Liver (tissue), 9 donors: ENCODE measurements around the gene ADAMTS4. TPM values are rescaled to one million over a fixed set of nuclear protein-coding genes. Genes with fewer than 3 reads are reported as not detected.

Experiments used
- DNase-seq: peaks from one replicate; pipeline ENCODE4 v3.0.0-alpha.2; 2017; ENCODE audit warnings: low spot score
- H3K27ac ChIP-seq, 2 donors: one replicate each; pipeline ENCODE4 v1.7.0; 2013; ENCODE audit warnings: inconsistent platforms in 2 of 2, low read length in 2 of 2, control low read depth in 1 of 2, low read depth in 1 of 2, mild to moderate bottlenecking in 1 of 2
- H3K27me3 ChIP-seq, 4 donors: one replicate each; pipeline versions ENCODE4 v1.6.1 to v1.7.0; 2013; ENCODE audit warnings: low read length in 3 of 4, inconsistent platforms in 1 of 4, mild to moderate bottlenecking in 1 of 4, moderate library complexity in 1 of 4; ENCODE audit not compliant: control insufficient read depth in 4 of 4, insufficient read depth in 4 of 4
- H3K36me3 ChIP-seq, 4 donors: one replicate each; pipeline versions ENCODE4 v1.6.1 to v1.7.0; 2013; ENCODE audit warnings: low read length in 3 of 4, mild to moderate bottlenecking in 3 of 4, low read depth in 1 of 4, moderate library complexity in 1 of 4; ENCODE audit not compliant: control insufficient read depth in 4 of 4, insufficient read depth in 3 of 4
- H3K4me1 ChIP-seq, 4 donors: one replicate each; pipeline versions ENCODE4 v1.6.1 to v1.7.0; 2013; ENCODE audit warnings: low read length in 3 of 4, mild to moderate bottlenecking in 3 of 4, moderate library complexity in 1 of 4; ENCODE audit not compliant: control insufficient read depth in 4 of 4, insufficient read depth in 4 of 4
- H3K4me3 ChIP-seq, 3 donors: one replicate each; pipeline versions ENCODE4 v1.6.1 to v1.7.0; 2013; ENCODE audit warnings: low read length in 3 of 3, control low read depth in 1 of 3, low read depth in 1 of 3, mild to moderate bottlenecking in 1 of 3
- H3K9ac ChIP-seq, 2 donors: one replicate each; pipeline ENCODE4 v1.7.0; 2013; ENCODE audit warnings: low read length in 2 of 2, mild to moderate bottlenecking in 2 of 2, moderate library complexity in 2 of 2, control low read depth in 1 of 2, low read depth in 1 of 2
- H3K9me3 ChIP-seq, 4 donors: one replicate each; pipeline versions ENCODE4 v1.6.1 to v1.7.0; 2013; ENCODE audit warnings: low read length in 3 of 4; ENCODE audit not compliant: control insufficient read depth in 4 of 4
- ATF3 ChIP-seq: IDR thresholded peaks from 2 replicates; pipeline ENCODE4 v1.6.1; 2016; ENCODE audit warnings: antibody characterized with exemption
- CTCF ChIP-seq: fragments of 150-350 bp; IDR thresholded peaks from 2 replicates; pipeline ENCODE4 v1.5.1; 2017; ENCODE audit warnings: improper control_type of control experiment, low read depth, low read length; ENCODE audit not compliant: missing input control
- EGR1 ChIP-seq, 2 donors: IDR thresholded peaks; 2 replicates each; pipeline ENCODE4 v1.6.1; 2016 to 2018; ENCODE audit warnings: antibody characterized with exemption in 2 of 2, low read depth in 2 of 2
- FOXA1 ChIP-seq: IDR thresholded peaks from 2 replicates; pipeline ENCODE4 v1.6.1; 2016; ENCODE audit warnings: antibody characterized with exemption
- FOXA2 ChIP-seq: IDR thresholded peaks from 2 replicates; pipeline ENCODE4 v1.6.1; 2016; ENCODE audit warnings: antibody characterized with exemption
- GABPA ChIP-seq, 2 donors: IDR thresholded peaks in 1 of 2; conservative IDR thresholded peaks in 1 of 2; 2 replicates each; pipeline ENCODE4 v1.6.1; 2016; ENCODE audit warnings: antibody characterized with exemption in 2 of 2, mild to moderate bottlenecking in 1 of 2, moderate library complexity in 1 of 2
- HNF4A ChIP-seq, 2 donors: conservative IDR thresholded peaks; 2 replicates each; pipeline ENCODE4 v1.6.1; 2016; ENCODE audit warnings: antibody characterized with exemption in 2 of 2, mild to moderate bottlenecking in 2 of 2
- HNF4G ChIP-seq: IDR thresholded peaks from 2 replicates; pipeline ENCODE4 v1.6.1; 2016; ENCODE audit warnings: antibody characterized with exemption
- JUND ChIP-seq, 2 donors: IDR thresholded peaks; 2 replicates each; pipeline ENCODE4 v1.6.1; 2016; ENCODE audit warnings: antibody characterized with exemption in 2 of 2
- NR2F2 ChIP-seq: IDR thresholded peaks from 2 replicates; pipeline ENCODE4 v1.6.1; 2016; ENCODE audit warnings: antibody characterized with exemption
- RAD21 ChIP-seq, 2 donors: IDR thresholded peaks; 2 replicates each; pipeline ENCODE4 v1.6.1; 2016; ENCODE audit warnings: antibody characterized with exemption in 2 of 2, mild to moderate bottlenecking in 2 of 2
- REST ChIP-seq: IDR thresholded peaks from 2 replicates; pipeline ENCODE4 v1.6.1; 2016; ENCODE audit warnings: antibody characterized with exemption, mild to moderate bottlenecking
- RXRA ChIP-seq, 2 donors: IDR thresholded peaks; 2 replicates each; pipeline ENCODE4 v1.6.1; 2017 to 2018; ENCODE audit warnings: antibody characterized with exemption in 2 of 2, mild to moderate bottlenecking in 1 of 2
- SP1 ChIP-seq: IDR thresholded peaks from 2 replicates; pipeline ENCODE4 v1.6.1; 2018; ENCODE audit warnings: antibody characterized with exemption, mild to moderate bottlenecking
- TAF1 ChIP-seq: conservative IDR thresholded peaks from 2 replicates; pipeline ENCODE4 v1.6.1; 2016; ENCODE audit warnings: antibody characterized with exemption, mild to moderate bottlenecking
- YY1 ChIP-seq: IDR thresholded peaks from 2 replicates; pipeline ENCODE4 v1.6.1; 2016; ENCODE audit warnings: antibody characterized with exemption, mild to moderate bottlenecking
- WGBS: extraction: QIAGEN DNeasy Blood & Tissue Kit; methylation state at CpG from one replicate; pipeline ENCODE4 v1.1.7; 2013; 5-methylcytosine and 5-hydroxymethylcytosine counted together
- polyA plus RNA-seq, 2 donors: library from polyadenylated mRNA; stranded (reverse) in 1 of 2; unstranded in 1 of 2; fragments of 200-250 nt in 1 of 2; fragments of >200 nt in 1 of 2; fragmentation: Nextera tagmentation in 1 of 2; extraction: Ambion mirVana in 1 of 2; gene quantifications; one replicate each; pipeline versions ENCODE4 v1.2.1 to v1.2.3, GENCODE V29; 2013 to 2015
- total RNA-seq, 2 donors: library from RNA; depleted of rRNA; stranded (reverse); fragments of >200 nt; gene quantifications; one replicate each; pipeline ENCODE4 v1.2.3, GENCODE V29; 2014
- TF ChIP-seq, protein P1 (sequence below): IDR thresholded peaks from 2 replicates; pipeline ENCODE4 v1.6.1; 2016; ENCODE audit warnings: antibody characterized with exemption
- TF ChIP-seq, protein P2 (sequence below): IDR thresholded peaks from 2 replicates; pipeline ENCODE4 v1.6.1; 2016; ENCODE audit warnings: antibody characterized with exemption
- donor health status: healthy.
- donor health status: healthy.
- donor health status: healthy.
- donor health status: healthy.
- donor health status: healthy.

ADAMTS4 gene
- total and polyA plus RNA-seq, 4 donors = 0.21 to 2.2 (median 0.38) TPM

- Histone ChIP-seq H3K9me3 (no peaks in the 10 kb centered on the region), H3K36me3 (peaks cover 7 to 22% (median 16%) of the 10 kb centered on the region in 4 donors), H3K9ac (peak overlapping the region in 1 of 2 donors; percentile 30), H3K27ac (peak overlapping the region; percentile 86 to 100), H3K4me3 (peak overlapping the region in 1 of 3 donors; percentile 26), H3K27me3 (no peaks in the 10 kb centered on the region), H3K4me1 (peaks cover 9 to 43% (median 22%) of the 10 kb centered on the region in 4 donors)
- no peak for DNase-seq
- 79% methylated on average over 6 of the region's 6 CpGs for WGBS
- TF ChIP-seq HNF4A (conservative IDR thresholded peaks at IDR 0.05) (no peak), FOXA1 (no peak)
- TF ChIP-seq, protein P1, sequence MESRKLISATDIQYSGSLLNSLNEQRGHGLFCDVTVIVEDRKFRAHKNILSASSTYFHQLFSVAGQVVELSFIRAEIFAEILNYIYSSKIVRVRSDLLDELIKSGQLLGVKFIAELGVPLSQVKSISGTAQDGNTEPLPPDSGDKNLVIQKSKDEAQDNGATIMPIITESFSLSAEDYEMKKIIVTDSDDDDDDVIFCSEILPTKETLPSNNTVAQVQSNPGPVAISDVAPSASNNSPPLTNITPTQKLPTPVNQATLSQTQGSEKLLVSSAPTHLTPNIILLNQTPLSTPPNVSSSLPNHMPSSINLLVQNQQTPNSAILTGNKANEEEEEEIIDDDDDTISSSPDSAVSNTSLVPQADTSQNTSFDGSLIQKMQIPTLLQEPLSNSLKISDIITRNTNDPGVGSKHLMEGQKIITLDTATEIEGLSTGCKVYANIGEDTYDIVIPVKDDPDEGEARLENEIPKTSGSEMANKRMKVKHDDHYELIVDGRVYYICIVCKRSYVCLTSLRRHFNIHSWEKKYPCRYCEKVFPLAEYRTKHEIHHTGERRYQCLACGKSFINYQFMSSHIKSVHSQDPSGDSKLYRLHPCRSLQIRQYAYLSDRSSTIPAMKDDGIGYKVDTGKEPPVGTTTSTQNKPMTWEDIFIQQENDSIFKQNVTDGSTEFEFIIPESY = no peak
Observed at GRCh38 chr1:161217831-161218230, 19.0 kb upstream of the ADAMTS4 start.

GRCh38 chr1:161216945-161217712 is 18.3 kb upstream of the ADAMTS4 start:
- Histone ChIP-seq H3K27ac (peak overlapping the region; percentile 86 to 100), H3K4me3 (peak overlapping the region in 2 of 3 donors; percentile 10 to 29), H3K36me3 (peaks cover 10 to 24% (median 21%) of the 10 kb centered on the region in 4 donors), H3K27me3 (no peaks in the 10 kb centered on the region), H3K9me3 (no peaks in the 10 kb centered on the region), H3K4me1 (peaks cover 9 to 43% (median 22%) of the 10 kb centered on the region in 4 donors), H3K9ac (peak overlapping the region; percentile 30 to 70)
- TF ChIP-seq, protein P1 = peak; percentile 80
- TF ChIP-seq HNF4A (conservative IDR thresholded peaks at IDR 0.05) (peak; percentile 48 to 65), FOXA2 (no peak), YY1 (peak; percentile 95), SP1 (peak; percentile 67), ATF3 (peak; percentile 85), RXRA (IDR thresholded peaks at IDR 0.05) (peak; percentile 57 to 88), FOXA1 (no peak), GABPA (IDR thresholded peaks at IDR 0.05 in 1 of 2, conservative IDR thresholded peaks at IDR 0.05 in 1 of 2) (peak in 1 of 2 donors; percentile 37), EGR1 (IDR thresholded peaks at IDR 0.05; ENCODE audit: low read depth in 2 of 2) (peak in 1 of 2 donors; percentile 33), NR2F2 (no peak), HNF4G (peak; percentile 18), RAD21 (IDR thresholded peaks at IDR 0.05) (peak in 1 of 2 donors; percentile 15), CTCF (no peak), REST (peak; percentile 16), TAF1 (peak; percentile 65), JUND (IDR thresholded peaks at IDR 0.05) (peak in 1 of 2 donors; percentile 49)
- TF ChIP-seq, protein P2, sequence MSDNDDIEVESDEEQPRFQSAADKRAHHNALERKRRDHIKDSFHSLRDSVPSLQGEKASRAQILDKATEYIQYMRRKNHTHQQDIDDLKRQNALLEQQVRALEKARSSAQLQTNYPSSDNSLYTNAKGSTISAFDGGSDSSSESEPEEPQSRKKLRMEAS = peak; percentile 71
- no peak for DNase-seq
- 20% methylated on average over 7 of the region's 7 CpGs for WGBS
